Kidney epithelial cell (primary cell): ENCODE data around the gene CHERP. TPM values are rescaled to one million over a fixed set of nuclear protein-coding genes. Genes with fewer than 3 reads are reported as not detected.
"Not testable (repeated sequence)": the region's sequence is repeated elsewhere in the genome, so short reads cannot be mapped to it uniquely, and the experiment has no call there.

Source experiments
- DNase-seq: peaks from one replicate; pipeline ENCODE4 v3.0.0-alpha.2; 2010; ENCODE audit warnings: low read depth
- H3K27me3 ChIP-seq: 2 replicates; pipeline ENCODE4 v1.6.0; 2011; ENCODE audit warnings: low read length; ENCODE audit not compliant: control insufficient read depth, insufficient read depth
- H3K36me3 ChIP-seq: 2 replicates; pipeline ENCODE4 v1.5.1; 2011; ENCODE audit warnings: low read length; ENCODE audit not compliant: control insufficient read depth, insufficient read depth
- H3K4me3 ChIP-seq: 2 replicates; pipeline ENCODE4 v1.5.1; 2011; ENCODE audit warnings: low read depth, mild to moderate bottlenecking, control low read depth, low read length
- total RNA-seq: library from RNA; depleted of rRNA; stranded (reverse); fragments of >200 nt; gene quantifications from 2 replicates; pipeline ENCODE4 v1.2.3, GENCODE V29; 2015
- TF ChIP-seq, protein P1 (sequence below): IDR thresholded peaks from 2 replicates; pipeline ENCODE4 v1.5.1; 2011; ENCODE audit warnings: mild to moderate bottlenecking, moderate library complexity, low read length, control low read depth, inconsistent platforms; ENCODE audit not compliant: insufficient read depth, poor library complexity, severe bottlenecking

Gene CHERP
- total RNA-seq, 1 donor from 2014 or later: 10.3 TPM

DNA sequence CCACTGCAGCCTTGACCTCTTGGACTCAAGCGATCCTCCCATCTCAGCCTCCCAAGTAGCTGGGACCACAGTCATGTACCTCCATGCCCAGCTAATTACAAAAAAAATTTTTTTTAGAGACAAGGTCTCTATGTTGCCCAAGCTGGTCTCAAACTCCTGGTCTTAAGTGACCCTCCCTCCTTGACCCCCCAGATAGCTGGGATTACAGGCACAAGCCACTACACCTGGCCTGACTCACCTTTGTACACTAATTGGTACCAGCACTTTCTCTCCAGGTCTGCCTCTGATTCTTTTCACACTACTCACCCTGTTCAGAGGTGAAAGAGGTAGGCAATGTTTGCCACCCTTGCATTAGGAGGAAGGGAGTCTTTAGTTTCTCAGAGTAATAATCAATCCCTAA lies 64.9 kb downstream of the CHERP start:
- Histone ChIP-seq H3K4me3 (no peak overlapping the region), H3K27me3 (no peaks in the 10 kb centered on the region), H3K36me3 (no peaks in the 10 kb centered on the region)
- DNase-seq: no peak
- TF ChIP-seq, protein P1, sequence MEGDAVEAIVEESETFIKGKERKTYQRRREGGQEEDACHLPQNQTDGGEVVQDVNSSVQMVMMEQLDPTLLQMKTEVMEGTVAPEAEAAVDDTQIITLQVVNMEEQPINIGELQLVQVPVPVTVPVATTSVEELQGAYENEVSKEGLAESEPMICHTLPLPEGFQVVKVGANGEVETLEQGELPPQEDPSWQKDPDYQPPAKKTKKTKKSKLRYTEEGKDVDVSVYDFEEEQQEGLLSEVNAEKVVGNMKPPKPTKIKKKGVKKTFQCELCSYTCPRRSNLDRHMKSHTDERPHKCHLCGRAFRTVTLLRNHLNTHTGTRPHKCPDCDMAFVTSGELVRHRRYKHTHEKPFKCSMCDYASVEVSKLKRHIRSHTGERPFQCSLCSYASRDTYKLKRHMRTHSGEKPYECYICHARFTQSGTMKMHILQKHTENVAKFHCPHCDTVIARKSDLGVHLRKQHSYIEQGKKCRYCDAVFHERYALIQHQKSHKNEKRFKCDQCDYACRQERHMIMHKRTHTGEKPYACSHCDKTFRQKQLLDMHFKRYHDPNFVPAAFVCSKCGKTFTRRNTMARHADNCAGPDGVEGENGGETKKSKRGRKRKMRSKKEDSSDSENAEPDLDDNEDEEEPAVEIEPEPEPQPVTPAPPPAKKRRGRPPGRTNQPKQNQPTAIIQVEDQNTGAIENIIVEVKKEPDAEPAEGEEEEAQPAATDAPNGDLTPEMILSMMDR: no peak

DNA sequence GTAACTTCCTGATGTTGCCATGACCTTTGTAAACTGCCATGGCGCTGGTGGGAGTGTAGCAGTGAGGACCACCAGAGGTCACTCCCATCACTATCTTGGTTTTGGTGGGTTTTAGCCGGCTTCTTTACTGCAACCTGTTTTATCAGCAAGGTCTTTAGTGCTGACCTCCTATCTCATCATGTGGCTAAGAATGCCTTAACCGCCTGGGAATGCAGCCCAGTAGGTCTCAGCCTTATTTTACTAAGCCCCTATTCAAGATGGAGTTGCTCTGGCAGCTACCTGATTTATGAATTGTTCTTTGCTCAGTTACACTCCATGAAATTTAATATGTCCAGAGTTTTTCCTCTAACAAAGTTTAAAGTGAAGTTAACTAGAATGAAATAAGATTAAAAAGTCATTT lies 65.8 kb downstream of the CHERP start:
- no peak for DNase-seq
- no peak overlapping the region for H3K4me3 ChIP-seq
- TF ChIP-seq, protein P1: no peak
- H3K27me3 ChIP-seq: no peaks in the 10 kb centered on the region
- no peaks in the 10 kb centered on the region for H3K36me3 ChIP-seq

DNA sequence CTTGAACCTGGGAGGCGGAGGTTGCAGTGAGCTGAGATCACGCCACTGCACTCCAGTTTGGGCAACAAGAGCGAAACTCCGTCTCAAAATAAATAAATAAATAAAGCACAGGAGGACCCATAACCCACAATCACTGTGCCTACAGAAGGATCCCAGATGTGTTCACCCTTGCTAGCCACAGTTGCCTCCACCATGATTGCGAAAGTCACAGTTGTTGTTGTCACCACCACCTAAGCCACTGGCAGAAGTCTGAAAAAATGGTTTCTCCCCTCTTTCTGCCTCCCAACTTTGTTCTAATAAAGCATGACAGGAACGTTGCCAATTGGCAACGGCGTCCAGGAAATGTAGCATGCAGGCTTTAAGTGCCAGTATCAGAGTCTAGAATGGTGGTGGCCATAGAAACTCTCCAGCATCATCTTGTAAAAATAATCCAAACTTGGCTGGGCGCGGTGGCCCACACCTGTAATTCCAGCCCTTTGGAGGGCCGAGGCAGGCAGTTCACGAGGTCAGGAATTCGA lies 68.3 kb downstream of the CHERP start:
- no peaks in the 10 kb centered on the region for H3K36me3 ChIP-seq
- H3K27me3 ChIP-seq: no peaks in the 10 kb centered on the region
- H3K4me3 ChIP-seq: no peak overlapping the region
- DNase-seq: no peak
- TF ChIP-seq, protein P1: no peak

- DNase-seq: no peak
- no peak overlapping the region for H3K4me3 ChIP-seq
- H3K27me3 ChIP-seq: no peaks in the 10 kb centered on the region
- H3K36me3 ChIP-seq: no peaks in the 10 kb centered on the region
- TF ChIP-seq, protein P1: no peak
Measured at GRCh38 chr19:16472992-16473391, 69.2 kb downstream of the CHERP start.

DNA sequence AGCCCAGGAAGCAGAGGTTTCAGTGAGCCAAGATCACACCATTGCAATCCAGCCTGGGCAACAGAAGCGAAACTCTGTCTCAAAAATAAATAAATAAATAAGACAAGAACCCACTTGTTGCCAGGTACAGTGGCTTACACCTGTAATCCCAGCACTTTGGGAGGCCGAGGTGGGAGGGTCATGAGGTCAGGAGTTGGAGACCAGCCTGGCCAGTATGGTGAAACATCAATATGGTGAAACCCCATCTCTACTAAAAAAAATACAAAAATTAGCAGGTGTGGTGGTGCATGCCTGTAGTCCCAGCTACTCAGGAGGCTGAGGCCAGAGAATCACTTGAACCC lies 69.7 kb downstream of the CHERP start:
- peak overlapping the region; percentile 70 for H3K4me3 ChIP-seq
- H3K27me3 ChIP-seq, H3K36me3 ChIP-seq, DNase-seq: not testable (repeated sequence)

DNA sequence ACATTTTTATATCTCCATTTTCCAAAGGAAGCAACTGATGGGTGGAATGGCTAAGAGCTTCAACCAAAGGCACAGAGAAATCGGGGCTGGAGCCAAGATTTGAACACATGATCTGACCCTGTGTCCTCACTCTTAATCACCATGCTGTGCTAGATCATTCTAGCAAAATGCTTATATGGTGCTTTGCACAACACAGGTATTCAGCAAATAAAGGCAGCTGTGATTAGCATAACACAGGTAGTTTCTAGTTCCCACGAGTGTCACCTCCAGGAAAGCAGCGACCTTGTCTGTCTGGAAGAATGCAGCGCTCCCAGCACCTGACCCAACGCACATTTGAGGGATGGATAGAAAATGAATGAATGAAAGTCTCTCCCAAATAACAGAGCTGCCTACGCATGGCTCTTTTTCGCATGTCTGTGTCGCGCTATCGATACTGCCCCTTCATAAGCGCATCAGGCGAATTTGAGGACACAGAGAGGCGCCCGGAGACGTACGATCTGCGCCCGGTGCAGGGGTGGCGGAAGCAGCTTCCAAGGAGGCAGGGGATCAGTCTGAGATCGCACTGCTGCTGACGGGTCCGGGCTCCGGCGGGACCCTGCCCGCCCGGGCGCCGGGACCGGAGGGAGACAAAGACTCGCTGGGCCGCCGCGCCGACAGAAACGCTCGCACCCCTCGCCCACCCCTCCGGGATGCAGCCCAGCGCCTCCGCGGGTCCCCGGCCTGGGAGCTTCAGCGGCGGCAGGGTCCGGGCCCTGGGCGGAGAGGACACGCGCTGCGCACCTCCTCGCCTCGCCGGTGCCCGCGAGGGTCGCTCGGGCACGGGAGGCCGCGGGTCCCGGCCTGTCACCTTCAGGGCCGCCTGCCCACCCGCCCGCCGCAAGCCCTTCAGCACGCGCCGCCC lies 71.1 kb downstream of the CHERP start:
- no peak for DNase-seq

More for the DNA sequence above, 71.1 kb downstream of the CHERP start:
- peak overlapping the region; percentile 68 for H3K4me3 ChIP-seq
- H3K27me3 ChIP-seq: no peaks in the 10 kb centered on the region
- no peaks in the 10 kb centered on the region for H3K36me3 ChIP-seq
- TF ChIP-seq, protein P1: no peak
